K562 (cell line): Measurements from ENCODE around the gene MYO1B. TPM values are rescaled to one million over a fixed set of nuclear protein-coding genes. Genes with fewer than 3 reads are reported as not detected.

ENCODE experiments used
- ATAC-seq: fragments of 200-7000 bp; cut with Tn5 transposase; 3 replicates; pipeline ENCODE4 v1.9.1; 2020; ENCODE audit warnings: moderate library complexity
- BruUV-seq: library from RNA; stranded (reverse); fragments of 400-500 nt; replicated peaks from 2 replicates; lab custom pipeline; 2021; lab: Mats Ljungman, UMichigan
- CTCF ChIA-PET: fragments of 300-600 bp; formaldehyde crosslinking; extraction: SDS; loops from one replicate; lab custom pipeline; 2021; ENCODE audit warnings: low intra/inter-chr PET ratio; lab: Yijun Ruan, JAX
- POLR2A ChIA-PET: fragments of 300-600, 350-650 bp; sonication (Branson Sonifier 250); formaldehyde crosslinking; extraction: SDS; loops from one replicate; lab custom pipeline; 2021; ENCODE audit warnings: antibody characterized with exemption, inconsistent platforms; lab: Yijun Ruan, JAX
- DNase-seq, 4 experiments: peaks; one replicate each; pipeline versions ENCODE4 v3.0.0 to v3.0.0-alpha.2; 2011 to 2018; ENCODE audit warnings: low spot score in 3 of 4, mixed read lengths in 3 of 4; ENCODE audit errors: extremely low read depth in 1 of 4
- FAIRE-seq: peaks from 2 replicates; lab custom pipeline; 2011; peaks lifted over from hg19 to GRCh38; lab: Jason Lieb, UNC
- H2AFZ ChIP-seq: 2 replicates; pipeline ENCODE4 v1.6.0; 2011; ENCODE audit warnings: low read depth, low read length, control low read depth, inconsistent platforms
- H3K27ac ChIP-seq: fragments of 200-600 bp; 3 replicates; pipeline ENCODE4 v1.8.0; 2011; ENCODE audit warnings: low read depth, mild to moderate bottlenecking, control low read depth, inconsistent platforms, low read length, moderate library complexity, mixed read lengths; ENCODE audit errors: extremely low read depth
- H3K27me3 ChIP-seq, 2 experiments: fragments of 300-600 bp in 1 of 2; 2 replicates in 1 of 2; 3 replicates in 1 of 2; pipeline versions ENCODE4 v1.6.0 to v1.8.0; 2011; ENCODE audit warnings: inconsistent platforms in 2 of 2, low read length in 2 of 2, mild to moderate bottlenecking in 1 of 2, mixed read lengths in 1 of 2, moderate library complexity in 1 of 2; ENCODE audit not compliant: control insufficient read depth in 2 of 2, insufficient read depth in 2 of 2
- H3K36me3 ChIP-seq: fragments of 300-600 bp; 3 replicates; pipeline ENCODE4 v1.8.0; 2011; ENCODE audit warnings: mild to moderate bottlenecking, low read length, inconsistent platforms; ENCODE audit not compliant: control insufficient read depth, insufficient read depth
- H3K4me1 ChIP-seq, 2 experiments: fragments of 200-600 bp in 1 of 2; replicated peaks in 1 of 2; 2 replicates in 1 of 2; 3 replicates in 1 of 2; pipeline versions ENCODE4 v1.5.1 to v1.8.0; 2011; ENCODE audit warnings: inconsistent platforms in 2 of 2, low read length in 2 of 2, mild to moderate bottlenecking in 1 of 2, mixed read lengths in 1 of 2, moderate library complexity in 1 of 2; ENCODE audit not compliant: control insufficient read depth in 2 of 2, insufficient read depth in 2 of 2
- H3K4me2 ChIP-seq: 2 replicates; pipeline ENCODE4 v1.6.1; 2011; ENCODE audit warnings: low read length, control low read depth, inconsistent platforms, mixed read lengths; ENCODE audit not compliant: insufficient read depth
- H3K4me3 ChIP-seq: fragments of 200-600 bp; sonication (generic), shearing (Covaris generic); 2 replicates; pipeline ENCODE4 v1.5.1; 2016; ENCODE audit warnings: control low read depth, inconsistent platforms
- H3K79me2 ChIP-seq: fragments of 200-600 bp; 3 replicates; pipeline ENCODE4 v1.8.0; 2011; ENCODE audit warnings: low read length, inconsistent platforms; ENCODE audit not compliant: control insufficient read depth, insufficient read depth
- H3K9ac ChIP-seq, 2 experiments: 2 replicates each; pipeline versions ENCODE4 v1.6.0 to v1.6.1; 2011; ENCODE audit warnings: low read depth in 2 of 2, low read length in 2 of 2, control low read depth in 1 of 2, inconsistent platforms in 1 of 2, mild to moderate bottlenecking in 1 of 2, mixed read lengths in 1 of 2; ENCODE audit not compliant: insufficient read depth in 1 of 2
- H3K9me1 ChIP-seq: one replicate; pipeline ENCODE4 v1.6.0; 2011; ENCODE audit warnings: inconsistent platforms, mild to moderate bottlenecking, low read length, moderate library complexity; ENCODE audit not compliant: control insufficient read depth, insufficient read depth
- H3K9me3 ChIP-seq: replicated peaks from 2 replicates; pipeline ENCODE4 v1.5.1; 2011; ENCODE audit warnings: low read depth, low read length, inconsistent platforms; ENCODE audit not compliant: control insufficient read depth, insufficient read depth
- H4K20me1 ChIP-seq: replicated peaks from 2 replicates; pipeline ENCODE4 v1.6.1; 2011; ENCODE audit warnings: low read length, inconsistent platforms, mixed read lengths; ENCODE audit not compliant: control insufficient read depth, insufficient read depth
- CHD1 ChIP-seq: fragments of 200-600 bp; sonication (generic); IDR thresholded peaks from one replicate; pipeline ENCODE4 v1.6.1; 2012; ENCODE audit warnings: mild to moderate bottlenecking, moderate library complexity, low read length, inconsistent platforms
- COPS2 ChIP-seq: fragments of 450-650 bp; conservative IDR thresholded peaks from 2 replicates; pipeline ENCODE4 v1.6.1; 2016; ENCODE audit warnings: mild to moderate bottlenecking, moderate library complexity
- MECOM ChIP-seq: fragments of 250-450 bp; sonication (Bioruptor Pico); IDR thresholded peaks from 2 replicates; pipeline ENCODE4 v1.8.0; 2022; ENCODE audit warnings: inconsistent platforms
- MEF2D ChIP-seq: conservative IDR thresholded peaks from 2 replicates; pipeline ENCODE4 v1.6.1; 2016; ENCODE audit warnings: low read depth, missing genetic modification characterization, missing compliant biosample characterization
- NFXL1 ChIP-seq: fragments of 450-650 bp; formaldehyde crosslinking; IDR thresholded peaks from 2 replicates; pipeline ENCODE4 v1.4.0; 2021; ENCODE audit warnings: mild to moderate bottlenecking
- RBM17 ChIP-seq: fragments of 200-400 bp; formaldehyde crosslinking; IDR thresholded peaks from 2 replicates; pipeline ENCODE4 v1.6.1; 2017; ENCODE audit warnings: low read depth, mild to moderate bottlenecking, low read length, borderline replicate concordance
- RFX1 ChIP-seq: fragments of 450-650 bp; IDR thresholded peaks from 2 replicates; pipeline ENCODE4 v1.6.1; 2016; ENCODE audit warnings: mild to moderate bottlenecking, moderate library complexity
- RUNX1 ChIP-seq: sonication (generic); IDR thresholded peaks from 2 replicates; pipeline ENCODE4 v1.6.1; 2016; ENCODE audit warnings: antibody characterized with exemption, low read depth
- SRSF3 ChIP-seq: fragments of 200-400 bp; formaldehyde crosslinking; IDR thresholded peaks from 2 replicates; pipeline ENCODE4 v1.6.1; 2016; ENCODE audit warnings: mild to moderate bottlenecking, low read length, moderate library complexity; ENCODE audit not compliant: insufficient read depth
- ZFP30 ChIP-seq: fragments of 250-450 bp; sonication (Bioruptor Pico); IDR thresholded peaks from 2 replicates; pipeline ENCODE4 v1.8.0; 2022; ENCODE audit warnings: moderate library complexity, mild to moderate bottlenecking, inconsistent platforms, borderline replicate concordance
- WGBS: fragments of 100-300 bp; shearing (Covaris generic); methylation state at CpG from one replicate; pipeline ENCODE4 v1.1.6; 2016; ENCODE audit warnings: low coverage, mixed read lengths; ENCODE audit not compliant: insufficient coverage; ENCODE audit errors: missing lambda C conversion rate; 5-methylcytosine and 5-hydroxymethylcytosine counted together
- in situ Hi-C: fragments of 300-500 bp; cut with MboI; formaldehyde crosslinking; loops from 4 replicates; pipeline ENCODE4 v1.15.0; 2018; ENCODE audit warnings: inconsistent platforms, mixed read lengths
- intact Hi-C: fragments of 100-400 bp; cut with micrococcal nuclease; formaldehyde crosslinking; loops from 2 replicates; pipeline ENCODE4 v1.14.2; 2022
- polyA plus RNA-seq, 8 experiments: library from polyadenylated mRNA; depleted of rRNA in 4 of 8; stranded (reverse) in 5 of 8; unstranded in 3 of 8; fragments of >200 nt; fragmentation: Nextera tagmentation in 2 of 8; fragmentation: Illumina TruSeq in 1 of 8; extraction: Ambion mirVana in 2 of 8; extraction: Trizol in 1 of 8; gene quantifications; 2 replicates each; pipeline versions ENCODE4 v1.2.1 to v1.2.3, GENCODE V29; 2011 to 2014; ENCODE audit warnings: inconsistent platforms in 1 of 8, missing spikeins in 1 of 8
- total RNA-seq, 7 experiments: library from RNA; depleted of rRNA in 6 of 7; stranded (reverse); fragments of >200 nt in 6 of 7; fragmentation: Illumina TruSeq in 2 of 7; extraction: Trizol in 2 of 7; gene quantifications; 2 replicates each; pipeline versions ENCODE4 v1.2.1 to v1.2.3, GENCODE V29; 2011 to 2021; ENCODE audit warnings: low replicate concordance in 1 of 7

MYO1B gene
- total and polyA plus RNA-seq, 9 of the 15 experiments (the other 6 are each of a cell fraction or from before 2014, with no cell fraction given): 0.04 to 0.33 (median 0.20) TPM; not detected in 5

DNA sequence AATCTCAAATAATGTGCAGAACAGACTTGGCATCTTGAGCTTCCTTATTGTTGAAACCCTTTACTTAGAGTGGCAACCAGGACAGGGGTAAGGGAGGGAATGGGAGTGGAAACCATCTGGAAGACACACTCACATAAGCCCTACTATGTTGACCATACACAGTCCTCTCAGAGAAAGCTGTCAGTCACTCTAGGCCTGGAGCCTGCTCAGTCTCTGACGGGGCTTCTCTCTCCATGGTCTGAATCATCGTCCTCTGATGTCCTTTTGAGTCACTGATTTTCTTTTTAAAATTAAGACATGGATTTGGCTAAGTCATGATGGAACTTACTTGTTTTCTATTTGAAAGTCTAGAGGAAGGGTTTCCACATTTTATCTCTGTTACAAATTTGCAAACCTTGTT, 74.0 kb downstream of the MYO1B start (continued):
- TF ChIP-seq MEF2D: no peak
- TF ChIP-seq NFXL1 (CRISPR knock-in tag): no peak
- TF ChIP-seq RFX1: no peak
- TF ChIP-seq CHD1: no peak
- no peak for TF ChIP-seq RUNX1
- TF ChIP-seq RBM17: no peak
- TF ChIP-seq COPS2: no peak

DNA sequence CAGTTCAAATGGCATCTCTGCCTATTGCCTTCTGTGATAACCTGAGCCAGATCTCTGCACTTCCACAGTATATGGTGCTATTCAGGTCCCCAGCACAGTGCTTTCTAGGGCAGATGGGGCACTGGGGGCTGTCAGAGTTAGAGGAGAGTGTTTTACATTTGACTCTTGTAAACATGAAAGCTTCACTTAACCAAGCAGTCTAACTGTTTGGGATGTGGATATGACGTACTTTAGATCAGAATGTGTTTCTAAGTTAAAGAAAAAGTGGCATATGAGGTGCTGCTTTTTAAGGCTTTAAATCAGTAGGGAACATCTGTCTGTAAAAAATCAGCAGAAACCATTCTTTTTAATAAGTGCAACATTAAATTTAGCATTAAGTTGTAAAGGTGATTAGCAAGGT, 75.7 kb downstream of the MYO1B start:
- H3K4me3 ChIP-seq: no peak overlapping the region
- no peak overlapping the region for H3K4me2 ChIP-seq
- H3K27ac ChIP-seq: no peak overlapping the region
- no TSS peak for BruUV-seq
- no peaks in the 10 kb centered on the region for H3K79me2 ChIP-seq
- no peak overlapping the region for H3K9ac ChIP-seq
- WGBS: 0% methylated on average over 1 of the region's 1 CpG
- no peaks in the 10 kb centered on the region for H3K27me3 ChIP-seq
- H3K9me1 ChIP-seq: no peaks in the 10 kb centered on the region
- in situ Hi-C loops: no loop called here
- no peak for TF ChIP-seq ZFP30 (CRISPR knock-in tag)
- no peak for TF ChIP-seq SRSF3
- no peak for TF ChIP-seq MECOM (CRISPR knock-in tag)
- no peaks in the 10 kb centered on the region for H4K20me1 ChIP-seq
- FAIRE-seq (no peak), ATAC-seq (no peak), DNase-seq (no peak)
- intact Hi-C loops: no loop called here
- H3K36me3 ChIP-seq: no peaks in the 10 kb centered on the region
- CTCF ChIA-PET: no interaction called here
- no peaks in the 10 kb centered on the region for H3K9me3 ChIP-seq
- H2AFZ ChIP-seq: no peak overlapping the region
- no peaks in the 10 kb centered on the region for H3K4me1 ChIP-seq
- POLR2A ChIA-PET: interaction anchor here (0.6 kb wide), 1 partner anchor 207 kb away, joined by 4 read pairs; no protein-coding TSS in a partner anchor
